Hepatocyte (in vitro differentiated cells): ENCODE data around the gene RIMBP2. TPM values are rescaled to one million over a fixed set of nuclear protein-coding genes. Genes with fewer than 3 reads are reported as not detected.

ENCODE experiments used
- DNase-seq: peaks from one replicate; pipeline ENCODE4 v3.0.0-alpha.2; 2016; ENCODE audit warnings: low spot score
- H2AFZ ChIP-seq: fragments of 200-600 bp; sonication (generic); 2 replicates; pipeline ENCODE4 v1.6.0; 2016; ENCODE audit warnings: antibody characterized with exemption, mild to moderate bottlenecking
- H3K27ac ChIP-seq: fragments of 200-600 bp; sonication (generic); 2 replicates; pipeline ENCODE4 v1.5.1; 2016; ENCODE audit warnings: mild to moderate bottlenecking
- H3K27me3 ChIP-seq: fragments of 200-600 bp; sonication (generic); 2 replicates; pipeline ENCODE4 v1.6.1; 2016
- H3K36me3 ChIP-seq: fragments of 200-600 bp; sonication (generic); replicated peaks from 2 replicates; pipeline ENCODE4 v1.5.1; 2016; ENCODE audit warnings: low read depth; ENCODE audit not compliant: insufficient read depth
- H3K4me1 ChIP-seq: fragments of 200-600 bp; sonication (generic); 2 replicates; pipeline ENCODE4 v1.5.1; 2016; ENCODE audit warnings: mild to moderate bottlenecking, moderate library complexity; ENCODE audit not compliant: insufficient read depth
- H3K4me2 ChIP-seq: fragments of 200-600 bp; sonication (generic); 2 replicates; pipeline ENCODE4 v1.6.0; 2016
- H3K4me3 ChIP-seq: fragments of 200-600 bp; sonication (generic); 2 replicates; pipeline ENCODE4 v1.5.1; 2016; ENCODE audit warnings: mild to moderate bottlenecking
- H3K79me2 ChIP-seq: fragments of 200-600 bp; sonication (generic); 2 replicates; pipeline ENCODE4 v1.6.0; 2017; ENCODE audit warnings: mild to moderate bottlenecking
- H3K9me2 ChIP-seq: fragments of 200-600 bp; sonication (generic); replicated peaks from 2 replicates; pipeline ENCODE4 v1.6.0; 2017; ENCODE audit warnings: mild to moderate bottlenecking; ENCODE audit not compliant: insufficient read depth
- H3K9me3 ChIP-seq: fragments of 200-600 bp; sonication (generic); 2 replicates; pipeline ENCODE4 v1.5.1; 2016; ENCODE audit warnings: low read depth, mild to moderate bottlenecking
- H4K20me1 ChIP-seq: fragments of 200-600 bp; sonication (generic); 2 replicates; pipeline ENCODE4 v1.6.0; 2016; ENCODE audit warnings: mild to moderate bottlenecking; ENCODE audit not compliant: insufficient read depth, poor library complexity, severe bottlenecking
- CTCF ChIP-seq: fragments of 200-600 bp; sonication (generic); IDR thresholded peaks from 2 replicates; pipeline ENCODE4 v1.5.1; 2016; ENCODE audit warnings: antibody characterized with exemption, mild to moderate bottlenecking; ENCODE audit not compliant: poor library complexity
- EZH2 ChIP-seq: fragments of 200-600 bp; sonication (generic); IDR thresholded peaks from 2 replicates; pipeline ENCODE4 v1.6.1; 2016; ENCODE audit warnings: antibody characterized with exemption, mild to moderate bottlenecking, borderline replicate concordance
- EZH2phosphoT487 ChIP-seq: fragments of 200-600 bp; sonication (generic); IDR thresholded peaks from one replicate; pipeline ENCODE4 v1.6.1; 2018; ENCODE audit warnings: antibody characterized with exemption, mild to moderate bottlenecking, low read depth, moderate library complexity; ENCODE audit not compliant: unreplicated experiment, severe bottlenecking
- WGBS: methylation state at CpG from one replicate; pipeline ENCODE4 v1.1.6; 2016; ENCODE audit warnings: low lambda C conversion rate; ENCODE audit errors: missing lambda C conversion rate; 5-methylcytosine and 5-hydroxymethylcytosine counted together
- polyA plus RNA-seq: library from polyadenylated mRNA; unstranded; fragments of >200 nt; fragmentation: Nextera tagmentation; extraction: Ambion mirVana; gene quantifications from 2 replicates; pipeline ENCODE4 v1.2.1, GENCODE V29; 2016
- total RNA-seq: library from RNA; depleted of rRNA; stranded (reverse); fragments of >200 nt; gene quantifications from 2 replicates; pipeline ENCODE4 v1.2.3, GENCODE V29; 2014

RIMBP2 gene
- total and polyA plus RNA-seq, 2 experiments from 2014 or later, result 2.5 to 4.4 TPM

GRCh38 chr12:130347588-130347987 is 368.5 kb downstream of the RIMBP2 start:
- Histone ChIP-seq H3K27ac (no peak overlapping the region), H4K20me1 (no peaks in the 10 kb centered on the region), H3K36me3 (no peaks in the 10 kb centered on the region), H3K79me2 (no peaks in the 10 kb centered on the region), H2AFZ (no peak overlapping the region), H3K9me3 (no peaks in the 10 kb centered on the region), H3K9me2 (no peaks in the 10 kb centered on the region), H3K27me3 (no peaks in the 10 kb centered on the region), H3K4me2 (no peak overlapping the region), H3K4me1 (peaks cover 6% of the 10 kb centered on the region), H3K4me3 (no peak overlapping the region)
- WGBS, result 77% methylated on average over 7 of the region's 7 CpGs
- no peak for DNase-seq
- TF ChIP-seq CTCF, result no peak
- TF ChIP-seq EZH2phosphoT487, result no peak
- no peak for TF ChIP-seq EZH2

Other genes with a start within 250 kb of the RIMBP2 start
- gene STX2, start 123.0 kb upstream of the RIMBP2 start, total RNA-seq, result 16.9 and 23.1 TPM in 2 replicates
- 12.4 and 15.8 TPM in 2 replicates for gene STX2, start 123.0 kb upstream of the RIMBP2 start, polyA plus RNA-seq
- 292 and 300 TPM in 2 replicates for gene RAN, start 155.8 kb upstream of the RIMBP2 start, total RNA-seq
- gene RAN, start 155.8 kb upstream of the RIMBP2 start, polyA plus RNA-seq, result 660 and 673 TPM in 2 replicates
- 14.2 and 18.5 TPM in 2 replicates for gene ADGRD1, start 237.6 kb upstream of the RIMBP2 start, total RNA-seq
- 12.7 and 18.1 TPM in 2 replicates for gene ADGRD1, start 237.6 kb upstream of the RIMBP2 start, polyA plus RNA-seq